ENCODE measurements around the gene HPN. TPM values are rescaled to one million over a fixed set of nuclear protein-coding genes. Genes with fewer than 3 reads are reported as not detected.
A peak's percentile ranks its signal among the peaks of the same experiment; 100 is the strongest.
"Not testable (repeated sequence)": the region's sequence is repeated elsewhere in the genome, so short reads cannot be mapped to it uniquely, and the experiment has no call there.

HPN gene
- polyA plus RNA-seq (ENCODE audit: insufficient read depth in 1 of 5, insufficient read length in 5 of 5, low replicate concordance in 1 of 5), result 10 to 100 TPM; 21.3 to 48.5 (median 32.1) TPM
- long read RNA-seq, donor 1, partial matches to known transcripts, result 31 of 31 reads
- long read RNA-seq, donor 1, other reads (novel, unspliced or antisense), result 0 of 31 reads
- long read RNA-seq, donor 2, partial matches to known transcripts, result 6 of 6 reads
- long read RNA-seq, donor 2, other reads (novel, unspliced or antisense), result 0 of 6 reads
- long read RNA-seq, donor 3, partial matches to known transcripts, result 32 of 32 reads
- long read RNA-seq, donor 3, other reads (novel, unspliced or antisense), result 0 of 32 reads
- long read RNA-seq, donor 4, partial matches to known transcripts, result 22 of 22 reads
- long read RNA-seq, donor 4, other reads (novel, unspliced or antisense), result 0 of 22 reads
- long read RNA-seq, donor 5, partial matches to known transcripts, result 12 of 12 reads
- long read RNA-seq, donor 5, other reads (novel, unspliced or antisense), result 0 of 12 reads
- long read RNA-seq, donor 6, partial matches to known transcripts, result 18 of 19 reads
- long read RNA-seq, donor 6, other reads (novel, unspliced or antisense), result 0 of 19 reads
- long read RNA-seq, donor 7, partial matches to known transcripts, result 9 of 9 reads
- long read RNA-seq, donor 7, other reads (novel, unspliced or antisense), result 0 of 9 reads
- long read RNA-seq, donor 8, result 0 reads

DNA sequence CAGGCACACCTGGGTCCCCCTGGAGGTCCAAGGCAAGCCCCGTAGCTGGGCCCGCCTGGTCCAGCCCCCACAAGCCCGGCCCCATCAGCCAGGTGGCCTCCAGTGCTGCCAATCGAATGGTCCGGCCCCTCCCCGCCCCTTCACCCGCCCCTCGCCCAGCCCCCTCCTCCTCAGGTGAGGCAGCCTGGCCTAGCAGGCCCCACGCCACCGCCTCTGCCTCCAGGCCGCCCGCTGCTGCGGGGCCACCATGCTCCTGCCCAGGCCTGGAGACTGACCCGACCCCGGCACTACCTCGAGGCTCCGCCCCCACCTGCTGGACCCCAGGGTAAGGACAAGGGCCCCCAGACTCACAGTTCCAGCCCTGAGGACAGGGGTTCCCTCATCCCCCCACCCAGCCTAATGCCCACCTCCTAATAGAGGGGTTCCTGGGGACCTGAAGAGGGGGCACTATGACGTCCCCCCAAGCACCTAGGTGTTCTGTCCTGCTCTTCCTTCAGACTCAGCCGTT, at the start of gene HPN:
Gene HPN (plus strand): TSS at position 174 of the 508 bp plus-strand sequence. CDS start 786 bp downstream, outside the sequence.
- no peak for DNase-seq

DNA sequence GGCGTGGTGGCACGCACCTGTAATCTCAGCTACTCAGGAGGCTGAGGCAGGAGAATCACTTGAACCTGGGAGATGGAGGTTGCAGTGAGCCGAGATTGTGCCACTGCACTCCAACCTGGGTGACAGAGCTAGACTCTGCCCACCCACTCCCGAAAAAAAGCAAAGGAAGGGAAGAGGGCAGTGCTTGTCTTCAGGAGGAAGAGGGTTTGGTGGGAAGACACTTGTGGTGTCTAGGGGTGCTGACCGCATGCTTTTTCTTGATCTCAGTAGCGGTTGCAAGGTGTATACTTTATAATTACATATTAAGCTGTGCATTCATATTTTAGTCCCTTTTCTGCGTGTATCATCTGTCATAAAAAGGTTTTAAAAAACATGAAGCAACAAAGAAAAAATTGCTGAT, 48.9 kb upstream of the HPN start:
- DNase-seq, result not testable (repeated sequence)

DNA sequence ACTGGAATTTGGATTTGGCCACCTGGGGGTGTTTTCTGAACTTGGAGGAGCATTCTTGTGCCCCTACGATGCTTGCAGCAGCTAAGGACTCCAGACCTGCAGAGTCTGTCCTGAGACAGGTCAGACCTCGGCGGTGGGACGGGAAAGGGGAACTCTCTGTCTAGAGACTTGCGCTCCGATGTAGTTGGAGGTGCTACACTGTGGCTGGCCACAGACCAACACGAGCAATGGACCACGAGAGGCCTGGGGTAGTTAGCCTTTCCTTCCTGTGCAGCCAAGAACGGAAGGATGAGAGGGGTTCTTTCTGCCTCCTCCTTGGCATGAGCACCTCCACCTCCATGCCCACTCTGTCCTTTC, 47.3 kb upstream of the HPN start:
- DNase-seq, result no peak

DNA sequence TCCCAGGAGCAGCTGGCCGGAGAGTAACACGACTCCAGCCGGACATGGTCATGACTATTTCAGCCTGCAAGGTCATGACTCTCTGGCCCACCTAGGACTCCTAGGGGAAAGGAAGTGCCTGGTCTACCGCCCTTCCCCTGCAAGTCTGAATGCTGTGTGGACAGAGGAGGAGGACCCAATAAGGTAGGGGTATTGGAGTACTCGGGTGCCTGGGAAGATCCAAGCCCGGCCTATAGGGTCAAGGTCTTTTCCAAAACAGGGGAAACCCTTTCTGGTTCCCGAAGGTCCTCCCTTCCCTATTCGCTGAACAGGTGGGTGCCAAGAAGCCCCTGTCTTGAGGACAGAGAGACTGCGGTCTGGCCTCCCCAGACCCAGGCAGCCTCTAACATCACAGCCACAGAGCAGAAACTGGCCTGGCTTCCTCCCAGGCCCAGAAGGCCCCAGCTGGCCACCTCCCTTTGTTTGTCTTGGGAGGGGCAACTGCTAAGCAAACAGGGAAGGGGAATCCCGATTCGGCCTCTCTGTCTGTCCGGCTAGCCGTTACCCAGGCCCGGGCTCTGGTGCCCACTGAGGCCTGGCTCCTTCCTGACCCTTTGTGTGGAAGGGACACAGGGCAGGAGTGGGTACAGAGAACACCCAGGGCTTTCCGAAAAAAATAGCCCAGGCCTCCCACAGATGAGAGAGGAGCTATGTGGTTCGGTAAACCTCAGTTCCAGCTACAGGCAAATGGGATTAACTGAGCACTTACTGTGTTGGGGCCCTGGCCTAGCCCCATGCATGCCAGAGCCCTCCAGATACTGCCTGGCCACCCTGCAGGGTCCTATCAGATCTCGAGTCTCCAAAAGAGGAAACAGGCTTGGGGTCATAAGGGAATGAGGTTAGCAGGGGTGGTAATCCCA, 46.6 kb upstream of the HPN start:
- DNase-seq, result no peak

DNA sequence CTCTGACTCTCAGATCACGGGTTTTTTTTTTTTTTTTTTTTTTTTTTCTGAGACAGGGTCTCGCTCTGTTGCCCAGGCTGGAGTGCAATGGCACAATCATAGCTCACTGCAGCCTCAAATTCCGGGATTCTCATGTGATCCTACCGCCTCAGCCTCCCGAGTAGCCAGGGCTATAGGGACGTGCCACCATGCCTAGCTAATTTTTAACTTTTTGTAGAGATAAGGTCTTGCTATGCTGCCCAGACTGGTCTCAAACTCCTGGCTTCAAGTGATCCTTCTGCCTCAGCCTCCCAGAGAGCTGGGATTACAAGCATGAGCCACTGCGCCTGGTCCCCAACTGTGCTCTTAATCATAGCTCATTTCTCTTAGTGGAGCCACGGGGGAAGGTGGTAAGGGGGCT, 46.0 kb upstream of the HPN start:
- no peak for DNase-seq

DNA sequence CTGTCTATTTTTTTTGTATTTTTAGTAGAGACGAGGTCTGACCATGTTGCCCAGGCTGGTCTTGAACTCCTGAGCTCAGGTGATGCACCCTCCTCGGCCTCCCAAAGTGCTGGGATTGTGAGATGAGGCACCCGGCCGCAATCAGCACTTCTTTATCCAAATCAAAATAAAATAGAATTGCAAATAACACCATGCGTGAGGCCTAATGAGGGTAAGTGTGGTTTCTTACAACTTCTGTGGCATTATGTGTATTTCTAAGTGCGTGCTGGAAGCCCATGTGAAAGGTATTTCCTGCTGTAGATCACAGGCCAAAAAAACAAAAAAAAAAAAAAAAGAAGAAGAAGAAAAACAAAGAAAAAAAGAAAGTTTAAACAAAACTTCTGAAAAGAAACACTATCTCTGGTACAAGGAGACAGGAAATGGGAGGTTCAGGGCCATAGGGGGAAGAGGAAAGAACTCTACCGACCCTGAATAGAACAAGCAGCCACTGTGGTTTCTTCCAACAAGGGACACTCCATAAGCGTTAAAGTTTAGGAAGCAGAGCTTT, 44.4 kb upstream of the HPN start:
- DNase-seq, result no peak

DNA sequence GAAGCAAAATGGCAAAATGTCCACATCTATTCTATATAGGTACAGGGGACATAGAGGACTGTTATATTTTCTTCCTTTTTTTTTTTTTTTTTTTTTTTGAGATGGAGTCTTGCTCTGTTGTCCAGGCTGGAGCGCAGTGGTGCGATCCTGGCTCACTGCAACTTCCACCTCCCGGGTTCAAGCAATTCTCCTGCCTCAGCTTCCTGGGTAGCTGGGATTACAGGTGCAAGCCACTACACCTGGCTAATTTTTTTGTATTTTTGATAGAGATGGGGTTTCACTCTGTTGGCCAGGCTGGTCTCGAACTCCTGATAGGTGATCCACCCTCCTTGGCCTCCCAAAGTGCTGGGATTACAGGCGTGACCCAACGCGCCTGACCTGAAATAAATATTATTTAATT, 43.3 kb upstream of the HPN start:
- DNase-seq, result not testable (repeated sequence)

DNA sequence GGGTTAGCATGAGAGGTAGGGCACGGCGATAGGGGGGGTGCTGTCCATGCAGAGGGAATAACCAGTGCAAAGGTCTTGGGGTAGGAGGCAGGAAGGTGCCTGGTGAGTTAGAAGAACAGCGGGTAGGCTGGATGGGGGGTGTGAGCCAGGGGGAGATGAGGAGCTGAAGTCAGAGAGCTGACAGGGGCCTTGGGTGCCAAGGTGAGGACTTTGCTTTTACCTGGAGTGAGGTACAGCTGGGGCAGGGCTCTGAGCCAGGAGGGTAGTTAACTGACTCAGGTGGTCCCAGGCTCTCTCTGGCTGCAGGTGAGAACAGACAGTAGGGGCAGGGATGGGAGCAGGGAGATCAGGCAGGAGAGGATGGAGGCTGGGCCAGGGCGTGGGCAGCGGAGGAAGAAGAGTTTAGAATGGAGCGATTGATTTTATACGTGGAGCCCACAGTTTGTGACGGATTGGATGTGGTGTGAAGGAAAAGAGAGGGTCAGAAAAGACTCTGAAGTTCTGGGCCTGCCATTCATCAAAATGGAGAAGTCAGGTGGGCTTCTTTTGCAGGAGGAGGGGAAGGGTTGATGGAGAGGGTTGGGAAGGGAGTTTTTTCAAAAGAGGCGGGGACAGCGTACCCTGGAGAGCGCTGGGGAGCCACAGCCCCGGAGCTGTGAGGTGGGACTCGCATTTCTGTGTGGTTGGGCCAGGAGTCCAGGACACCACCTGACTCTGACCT, 42.6 kb upstream of the HPN start:
- DNase-seq, result peak in 1 of 2 donors; percentile 64

DNA sequence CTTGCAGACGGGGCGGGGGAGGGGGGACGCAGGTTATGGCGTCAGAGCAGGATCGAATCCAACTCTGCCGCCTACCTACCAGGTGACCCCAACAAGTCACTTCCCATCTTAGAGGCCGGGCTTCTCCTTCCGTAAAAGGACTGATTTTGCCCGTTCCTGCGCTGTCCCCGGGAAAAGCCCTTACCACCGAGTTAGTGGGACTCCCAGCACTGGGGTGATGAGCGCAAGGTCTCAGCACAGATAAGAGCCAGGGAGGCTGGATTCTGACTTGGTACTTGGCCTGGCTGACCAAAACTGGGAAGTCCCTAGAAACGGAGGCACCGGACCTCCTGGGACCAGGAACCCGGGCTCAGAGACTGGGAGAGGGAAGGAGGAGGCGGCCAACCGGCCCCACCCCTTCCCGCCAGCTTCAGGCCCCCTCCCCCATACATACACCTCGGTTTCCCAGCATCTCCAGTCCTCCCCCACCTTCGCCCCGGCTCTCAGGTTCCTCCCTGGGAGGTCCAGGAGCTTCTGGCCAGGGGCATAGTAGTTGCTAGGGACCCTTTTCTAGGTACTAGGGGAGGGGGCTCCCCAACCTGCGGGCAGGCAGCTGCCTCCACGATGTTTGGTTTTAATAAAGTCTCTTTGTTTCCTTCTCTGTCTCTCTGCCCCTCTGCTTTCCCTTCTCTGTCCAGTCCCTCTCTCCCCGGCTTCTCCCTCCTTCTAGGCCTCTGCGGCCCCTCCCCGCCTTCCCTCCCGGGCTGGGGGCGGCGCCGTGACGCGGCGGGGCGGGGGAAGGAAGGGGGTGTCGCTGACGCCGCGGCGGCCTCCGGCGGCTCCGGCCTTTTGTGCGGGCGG, 41.8 kb upstream of the HPN start, which contains the start of gene GRAMD1A:
Gene GRAMD1A (plus strand): TSS at position 826 of the 840 bp plus-strand sequence. CDS start 156 bp downstream, outside the sequence.
- peak; percentile 88 for DNase-seq

DNA sequence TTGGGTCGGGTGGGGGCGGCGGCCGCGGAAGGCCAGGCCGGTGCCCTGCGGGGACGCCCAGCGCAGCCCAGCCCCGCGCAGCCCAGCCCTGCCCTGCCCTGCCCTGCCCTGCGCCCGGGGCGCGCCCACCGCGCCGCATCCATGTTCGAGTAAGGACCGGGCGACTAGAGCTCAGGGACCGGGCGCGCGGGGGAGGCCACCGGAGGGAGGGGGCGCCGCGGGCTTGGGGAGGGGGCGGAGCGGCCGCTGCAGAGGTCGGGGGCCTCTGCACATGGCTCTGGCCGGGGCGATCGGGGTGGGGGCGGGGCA, 41.2 kb upstream of the HPN start:
- no peak for DNase-seq

DNA sequence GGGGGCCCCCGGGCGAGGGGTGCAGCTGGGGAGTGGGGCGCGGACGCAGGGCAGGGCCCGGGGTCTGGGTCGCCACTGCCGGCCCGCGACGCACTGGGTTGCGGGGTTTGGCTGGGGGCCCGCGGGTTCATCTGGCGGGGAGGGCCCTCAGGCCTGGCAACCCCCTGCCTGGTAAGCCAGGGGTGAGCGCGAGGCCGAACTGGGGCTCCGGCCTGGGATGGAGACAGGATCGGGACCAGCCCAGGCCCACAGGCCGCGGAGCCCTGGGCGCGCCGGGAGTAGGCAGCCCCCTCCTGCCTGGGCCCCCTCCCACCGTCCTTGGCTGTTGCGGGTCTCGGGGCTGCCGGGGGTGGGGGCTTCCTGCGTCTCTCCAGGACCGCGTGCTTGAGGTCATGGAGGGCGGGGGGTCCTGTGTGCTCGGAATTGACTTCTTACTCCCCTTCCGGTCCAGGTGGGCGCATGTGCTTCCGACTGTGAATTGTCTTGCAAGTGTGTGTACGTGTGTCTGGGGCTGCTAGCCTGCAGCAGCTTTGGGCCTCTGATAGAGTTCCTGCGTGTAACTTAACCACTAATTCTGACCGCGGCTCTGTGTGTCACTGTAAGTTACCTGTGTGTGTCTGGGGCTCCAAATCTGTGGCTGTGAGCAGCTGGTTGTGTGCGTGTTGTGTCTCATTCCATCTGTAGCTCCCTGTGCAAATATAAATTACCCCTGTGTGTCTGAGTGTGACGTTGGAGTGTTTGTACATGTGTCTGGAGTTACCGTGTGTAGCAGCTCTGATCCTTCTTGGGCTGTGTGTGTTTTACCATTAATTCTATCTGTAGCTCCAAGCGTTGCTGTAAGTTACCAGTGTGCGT, 40.6 kb upstream of the HPN start:
- no peak for DNase-seq

DNA sequence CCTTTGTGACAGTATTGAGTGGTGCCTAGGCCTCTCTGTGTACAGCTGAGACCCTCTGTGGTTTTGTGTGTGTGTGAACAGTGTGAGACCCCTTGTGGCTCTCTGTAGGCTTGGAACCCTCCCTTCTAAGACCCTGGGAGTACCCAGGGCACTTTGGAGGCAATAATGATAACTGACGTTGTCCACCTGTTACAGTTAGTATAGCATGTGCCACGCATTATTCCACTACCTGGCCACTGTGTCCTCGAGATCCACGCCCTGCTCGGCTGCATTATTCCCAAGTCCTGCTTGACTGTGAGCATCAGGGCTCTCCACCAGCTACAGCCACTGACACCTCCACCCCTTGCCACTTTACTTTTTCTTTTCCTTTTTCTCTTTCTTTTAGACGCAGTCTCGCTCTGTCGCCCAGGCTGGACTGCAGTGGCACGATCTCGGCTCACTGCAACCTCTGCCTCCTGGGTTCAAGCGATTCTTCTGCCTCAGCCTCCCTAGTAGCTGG, 39.4 kb upstream of the HPN start:
- no peak for DNase-seq

DNA sequence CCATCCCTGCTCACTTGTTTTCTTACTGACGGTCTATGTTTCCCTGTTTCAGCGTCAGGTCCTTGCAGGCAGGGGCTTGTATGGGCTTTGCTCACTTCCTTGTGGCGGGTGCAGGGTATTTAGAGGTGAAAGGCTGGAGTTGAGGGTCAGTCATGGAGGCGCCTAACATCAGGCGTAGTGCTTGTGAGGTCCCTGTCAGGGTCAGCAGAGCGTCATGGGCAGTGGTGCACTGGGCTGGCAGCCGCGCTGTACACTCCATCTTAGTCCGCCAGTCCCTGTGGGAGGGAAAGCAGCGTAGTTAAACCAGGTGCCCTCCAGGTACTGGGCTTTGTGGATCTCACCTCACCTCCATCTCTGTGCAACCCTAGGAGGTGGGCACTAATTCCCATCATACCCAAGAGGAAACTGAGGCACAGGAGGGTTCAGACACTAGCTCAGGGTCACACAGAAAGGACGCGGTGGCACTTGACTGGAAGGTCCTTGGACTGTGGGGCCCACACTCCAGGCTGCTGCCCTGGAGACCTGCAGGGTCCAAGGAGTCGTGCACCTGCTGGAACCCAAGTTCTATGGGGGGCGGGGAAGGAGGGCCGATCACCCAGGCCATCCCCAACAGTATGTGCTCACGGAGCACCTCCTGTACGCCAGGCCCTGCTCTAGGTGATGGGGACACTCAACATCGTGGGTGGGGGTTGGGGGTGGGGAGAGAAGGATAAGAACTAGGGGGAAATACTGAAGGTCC, 36.8 kb upstream of the HPN start:
- no peak for DNase-seq

DNA sequence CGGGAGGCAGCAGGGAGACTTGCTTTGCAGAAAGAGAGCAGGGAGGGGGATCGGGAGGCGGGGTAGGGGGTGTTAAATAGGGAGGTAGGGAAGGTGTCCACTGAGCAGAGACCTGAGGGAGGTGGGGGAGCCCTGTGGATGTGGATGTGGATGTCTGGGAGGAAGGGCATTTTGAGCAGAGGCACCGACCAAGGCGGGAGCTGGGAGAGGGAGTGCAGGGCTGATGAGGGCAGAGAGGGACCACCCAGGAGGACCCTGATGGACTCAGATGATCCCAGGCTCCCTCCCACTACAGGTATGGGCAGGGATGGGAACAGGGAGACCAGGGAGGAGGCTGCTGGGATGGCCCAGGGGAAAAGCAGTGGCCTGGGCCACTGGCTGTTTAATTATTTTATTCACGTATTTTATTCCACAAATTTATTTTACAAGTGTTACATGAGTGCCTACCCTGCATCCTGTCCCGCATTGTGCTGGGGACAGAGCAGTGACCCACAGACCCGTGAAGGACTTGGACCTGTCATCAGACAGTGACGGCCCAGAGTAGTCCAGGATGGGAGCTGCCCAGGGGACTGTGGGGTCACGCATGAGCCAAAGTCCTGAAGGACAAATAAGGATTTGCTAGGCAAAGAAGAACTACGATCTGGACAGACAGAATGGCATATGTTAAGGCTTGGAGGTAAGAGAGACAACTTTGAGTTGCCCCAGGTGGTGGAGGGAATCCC, 36.1 kb upstream of the HPN start:
- DNase-seq, result no peak

DNA sequence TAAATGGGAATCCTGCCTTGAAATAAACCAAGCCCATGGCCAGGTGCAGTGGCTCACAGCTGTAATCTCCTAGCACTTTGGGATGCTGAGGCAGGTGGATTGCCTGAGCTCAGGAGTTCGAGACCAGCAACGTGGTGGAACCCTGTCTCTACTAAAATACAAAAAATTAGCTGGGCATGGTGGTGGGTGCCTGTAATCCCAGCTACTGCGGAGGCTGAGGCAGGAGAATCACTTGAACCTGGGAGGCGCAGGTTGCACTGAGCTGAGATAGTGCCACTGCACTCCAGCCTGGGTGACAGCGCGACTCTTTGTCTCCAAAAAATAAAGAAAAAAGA, 35.5 kb upstream of the HPN start:
- not testable (repeated sequence) for DNase-seq

DNA sequence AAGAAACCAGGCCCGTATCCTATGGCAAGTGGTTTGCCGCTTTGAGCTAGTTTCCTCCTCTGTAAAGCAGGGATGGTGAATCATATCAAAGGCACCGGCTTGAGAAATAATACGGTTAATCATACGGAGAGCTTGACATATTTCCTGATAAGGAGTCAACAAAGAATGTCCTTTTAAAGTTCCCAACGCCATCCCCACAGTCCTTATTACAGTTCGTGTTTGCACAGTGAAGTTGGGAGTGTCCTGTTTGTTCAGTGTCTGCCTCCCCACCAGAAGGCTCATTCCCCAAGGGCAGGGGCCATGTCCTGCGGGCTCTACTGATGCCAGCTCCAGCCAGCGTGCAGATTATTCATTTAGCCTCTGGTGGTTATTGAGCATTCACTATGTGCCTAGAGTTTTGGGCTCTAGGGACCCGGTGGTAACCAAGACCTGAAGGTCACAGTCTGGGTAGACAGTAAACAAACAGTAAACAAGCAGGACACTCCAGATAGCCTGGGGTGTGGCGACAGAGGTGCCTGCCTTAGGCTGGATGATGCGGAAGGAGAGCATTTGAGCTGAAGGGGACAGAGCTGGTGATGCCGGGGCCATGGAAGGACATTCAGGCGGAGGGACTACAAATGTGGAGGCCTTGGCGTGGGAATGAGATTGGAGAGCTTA, 35.1 kb upstream of the HPN start:
- DNase-seq, result no peak

DNA sequence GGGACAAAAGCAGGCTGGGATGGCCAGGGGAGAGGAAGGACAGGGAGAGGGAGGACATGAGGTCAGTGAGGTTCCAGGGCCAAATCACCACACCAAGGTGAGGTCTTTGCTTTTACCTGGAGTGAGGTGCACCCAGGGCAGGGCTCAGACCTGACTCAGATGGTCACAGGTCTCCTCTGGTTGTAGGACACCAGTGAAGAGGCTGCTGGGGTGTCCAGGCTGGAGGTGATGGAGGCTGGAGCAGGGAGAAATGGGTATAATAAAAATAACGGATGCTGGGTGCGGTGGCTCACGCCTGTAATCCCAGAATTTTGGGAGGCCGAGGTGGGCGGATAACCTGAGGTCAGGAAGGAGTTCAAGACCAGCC, 34.5 kb upstream of the HPN start:
- DNase-seq, result no peak

All from right lung (tissue), 10 donors.